ENCODE results near the gene PPP6R1.

The PPP6R1 gene

DNA sequence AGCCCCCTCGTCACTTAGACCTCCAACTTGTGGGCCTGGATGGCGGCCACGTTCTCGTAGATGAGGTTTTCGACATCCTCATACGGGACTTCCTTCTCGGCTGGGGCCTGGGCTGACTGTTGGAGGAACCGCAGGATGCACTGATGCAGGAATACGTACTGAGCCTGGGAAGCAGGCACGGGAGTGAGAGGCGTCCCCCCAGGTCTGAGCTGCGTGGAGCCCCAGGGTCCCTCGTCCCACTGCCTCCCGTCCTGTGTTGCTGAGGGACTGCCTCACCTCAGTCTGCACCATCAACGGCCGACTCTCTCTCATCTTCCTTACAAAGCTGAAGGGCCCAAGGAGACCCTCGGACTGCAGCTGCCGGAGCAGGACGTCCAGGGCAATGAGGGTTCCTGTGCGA lies 77.1 kb downstream of the PPP6R1 start:
- no peak for DNase-seq (ENCODE audit: low spot score)

All from RKO (cell line).